ENCODE data around the gene MAVS.
"Not testable (repeated sequence)": the region's sequence is repeated elsewhere in the genome, so short reads cannot be mapped to it uniquely, and the experiment has no call there.

Gene MAVS

GRCh38 chr20:3813848-3814581 is 32.6 kb upstream of the MAVS start:
- intact Hi-C loops (cut with DNase I) = no loop called here
- DNase-seq = peak in 3 of 10 donors; percentile 37 to 59 (median 38)

- DNase-seq = peak in 2 of 10 donors; percentile 10 to 18
- intact Hi-C loops (cut with DNase I) = no loop called here
These were observed 31.6 kb upstream of the MAVS start for GRCh38 chr20:3814928-3815495.

GRCh38 chr20:3815703-3816315 is 30.8 kb upstream of the MAVS start:
- peak in 2 of 10 donors; percentile 5 to 21 for DNase-seq

GRCh38 chr20:3818155-3819151 is 28.2 kb upstream of the MAVS start:
- peak in 6 of 10 donors; percentile 41 to 90 (median 60) for DNase-seq
- intact Hi-C loops (cut with DNase I) = no loop called here

More at GRCh38 chr20:3815703-3816315, 30.8 kb upstream of the MAVS start:
- intact Hi-C loops (cut with DNase I) = no loop called here

- peak in 2 of 10 donors; percentile 70 to 71 for DNase-seq
- intact Hi-C loops (cut with DNase I) = loop anchor here (1.0 kb wide), 1 partner anchor 33 kb away; the partner anchor contains the start of gene CENPB
These were observed 27.1 kb upstream of the MAVS start for GRCh38 chr20:3819411-3820047.

GRCh38 chr20:3820048-3820900 is 26.4 kb upstream of the MAVS start, which contains the start of gene AP5S1:
Gene AP5S1 (plus strand): TSS chr20:3820547. CDS start chr20:3822118, 1,571 bp downstream.
- intact Hi-C loops (cut with DNase I) = loop anchor here (1.0 kb wide), 1 partner anchor 34 kb away; the partner anchor contains the start of gene CENPB

GRCh38 chr20:3820901-3821727 is 25.5 kb upstream of the MAVS start:
- intact Hi-C loops (cut with DNase I) = loop anchor here (1.0 kb wide), 1 partner anchor 35 kb away; the partner anchor contains the start of gene CENPB
- peak in 2 of 10 donors; percentile 26 to 59 for DNase-seq

More at GRCh38 chr20:3820048-3820900, 26.4 kb upstream of the MAVS start, which contains the start of gene AP5S1:
- peak; percentile 95 to 99 (median 97) for DNase-seq

GRCh38 chr20:3821996-3822395 is 24.6 kb upstream of the MAVS start:
- peak in 2 of 10 donors; percentile 35 to 57 for DNase-seq
- intact Hi-C loops (cut with DNase I) = no loop called here

GRCh38 chr20:3823881-3824280 is 22.8 kb upstream of the MAVS start:
- intact Hi-C loops (cut with DNase I) = no loop called here
- DNase-seq = peak in 3 of 10 donors; percentile 36 to 75 (median 64)

- peak in 2 of 10 donors; percentile 18 to 57 for DNase-seq
- intact Hi-C loops (cut with DNase I) = no loop called here
These were observed 21.1 kb upstream of the MAVS start for GRCh38 chr20:3825526-3825925.

- intact Hi-C loops (cut with DNase I) = no loop called here
- DNase-seq = peak in 1 of 10 donors; percentile 24
These were observed 20.2 kb upstream of the MAVS start for GRCh38 chr20:3826420-3826819.

- intact Hi-C loops (cut with DNase I) = no loop called here
- no peak for DNase-seq
These were observed 17.8 kb upstream of the MAVS start for GRCh38 chr20:3828798-3829197.

GRCh38 chr20:3829891-3830290 is 16.7 kb upstream of the MAVS start:
- intact Hi-C loops (cut with DNase I) = not testable (repeated sequence)

GRCh38 chr20:3836132-3836531 is 10.5 kb upstream of the MAVS start:
- DNase-seq = no peak
- intact Hi-C loops (cut with DNase I) = no loop called here

More at GRCh38 chr20:3829891-3830290, 16.7 kb upstream of the MAVS start:
- not testable (repeated sequence) for DNase-seq

- DNase-seq = peak in 1 of 10 donors; percentile 7
- intact Hi-C loops (cut with DNase I) = no loop called here
These were observed 7.3 kb upstream of the MAVS start for GRCh38 chr20:3839328-3839727.

- peak in 1 of 10 donors; percentile 18 for DNase-seq
- intact Hi-C loops (cut with DNase I) = not testable (repeated sequence)
These were observed 6.4 kb upstream of the MAVS start for GRCh38 chr20:3840201-3840600.

GRCh38 chr20:3842348-3842930 is 4.2 kb upstream of the MAVS start:
- intact Hi-C loops (cut with DNase I) = no loop called here
- DNase-seq = peak in 2 of 10 donors; percentile 7 to 16
